HG02678 (cell line): ENCODE data around the gene KRT12.

Experiments
- ATAC-seq: cut with Tn5 transposase; IDR thresholded peaks from one replicate; pipeline ENCODE4 v1.9.1; 2021; ENCODE audit warnings: mild to moderate bottlenecking, moderate library complexity; ENCODE audit not compliant: unreplicated experiment

Gene KRT12

GRCh38 chr17:40848583-40849235 lies 18.3 kb downstream of the KRT12 start:
- no peak for ATAC-seq

- ATAC-seq, result no peak
Measured at GRCh38 chr17:40846515-40847144, 20.4 kb downstream of the KRT12 start.

GRCh38 chr17:40844671-40845107 lies 22.3 kb downstream of the KRT12 start:
- no peak for ATAC-seq

GRCh38 chr17:40843242-40843641 lies 23.8 kb downstream of the KRT12 start:
- ATAC-seq, result no peak

GRCh38 chr17:40841246-40841645 lies 25.8 kb downstream of the KRT12 start:
- ATAC-seq, result no peak

- ATAC-seq, result no peak
Measured at GRCh38 chr17:40839194-40839593, 27.8 kb downstream of the KRT12 start.

GRCh38 chr17:40836020-40836419 lies 31.0 kb downstream of the KRT12 start:
- ATAC-seq, result no peak

GRCh38 chr17:40833882-40834281 lies 33.1 kb downstream of the KRT12 start:
- ATAC-seq, result no peak

GRCh38 chr17:40832840-40833239 lies 34.2 kb downstream of the KRT12 start:
- ATAC-seq, result no peak

- no peak for ATAC-seq
Measured at GRCh38 chr17:40830085-40830776, 36.8 kb downstream of the KRT12 start.

GRCh38 chr17:40828454-40829044 lies 38.5 kb downstream of the KRT12 start:
- no peak for ATAC-seq

- ATAC-seq, result no peak
Measured at GRCh38 chr17:40827746-40828453, 39.1 kb downstream of the KRT12 start.

GRCh38 chr17:40825599-40825998 lies 41.4 kb downstream of the KRT12 start:
- ATAC-seq, result no peak

- ATAC-seq, result no peak
Measured at GRCh38 chr17:40824015-40824832, 42.8 kb downstream of the KRT12 start.

- ATAC-seq, result no peak
Measured at GRCh38 chr17:40822132-40822812, 44.8 kb downstream of the KRT12 start, which contains the start of gene KRT10. KRT10 (minus strand) TSS chr17:40822614; CDS start chr17:40822585, 29 bp downstream.

GRCh38 chr17:40821536-40821935 lies 45.5 kb downstream of the KRT12 start:
- no peak for ATAC-seq

GRCh38 chr17:40820228-40820838 lies 46.7 kb downstream of the KRT12 start:
- no peak for ATAC-seq

GRCh38 chr17:40819528-40820125 lies 47.4 kb downstream of the KRT12 start:
- no peak for ATAC-seq
